HepG2 (cell line): Measurements from ENCODE around the gene MED15. TPM values are rescaled to one million over a fixed set of nuclear protein-coding genes. Genes with fewer than 3 reads are reported as not detected.
"Not testable (repeated sequence)": the region's sequence is repeated elsewhere in the genome, so short reads cannot be mapped to it uniquely, and the experiment has no call there.

Source experiments
- ATAC-seq: fragments of 200-7000 bp; cut with Tn5 transposase; 3 replicates; pipeline ENCODE4 v1.9.1; 2020; ENCODE audit warnings: mild to moderate bottlenecking, moderate library complexity
- BruUV-seq: library from RNA; stranded (reverse); fragments of 400-500 nt; replicated peaks from 2 replicates; lab custom pipeline; 2021; lab: Mats Ljungman, UMichigan
- CTCF ChIA-PET: fragments of 300-600 bp; formaldehyde crosslinking; extraction: SDS; loops from one replicate; lab custom pipeline; 2021; ENCODE audit warnings: low total read pairs, inconsistent platforms, low intra/inter-chr PET ratio; lab: Yijun Ruan, JAX
- POLR2A ChIA-PET: fragments of 350-600 bp; sonication (Branson Sonifier 250); formaldehyde crosslinking; loops from one replicate; lab custom pipeline; 2020; ENCODE audit warnings: antibody characterized with exemption, inconsistent platforms; lab: Yijun Ruan, JAX
- DNase-seq: peaks from one replicate; pipeline ENCODE4 v3.0.0-alpha.2; 2015; ENCODE audit warnings: low spot score
- FAIRE-seq: peaks from 3 replicates; lab custom pipeline; 2011; peaks lifted over from hg19 to GRCh38; lab: Jason Lieb, UNC
- H2AFZ ChIP-seq: one replicate; pipeline ENCODE4 v1.6.1; 2011; ENCODE audit warnings: low read length, inconsistent platforms
- H3K27ac ChIP-seq: fragments of 300-600 bp; 3 replicates; pipeline ENCODE4 v1.8.0; 2011; ENCODE audit warnings: mixed run types, mild to moderate bottlenecking, mixed read lengths, low read length, inconsistent platforms; ENCODE audit not compliant: insufficient read depth; ENCODE audit errors: extremely low read length
- H3K27me3 ChIP-seq, 2 experiments: fragments of 200-600 bp in 1 of 2; 2 replicates in 1 of 2; 3 replicates in 1 of 2; pipeline versions ENCODE4 v1.6.0 to v1.8.0; 2011; ENCODE audit warnings: low read length in 2 of 2, mild to moderate bottlenecking in 2 of 2, moderate library complexity in 2 of 2, inconsistent platforms in 1 of 2; ENCODE audit not compliant: insufficient read depth in 2 of 2, control insufficient read depth in 1 of 2
- H3K36me3 ChIP-seq, 2 experiments: fragments of 200-600 bp in 1 of 2; replicated peaks in 1 of 2; 2 replicates in 1 of 2; 3 replicates in 1 of 2; pipeline versions ENCODE4 v1.5.1 to v1.8.0; 2011; ENCODE audit warnings: low read length in 2 of 2, inconsistent platforms in 1 of 2; ENCODE audit not compliant: insufficient read depth in 2 of 2, control insufficient read depth in 1 of 2
- H3K4me1 ChIP-seq: 2 replicates; pipeline ENCODE4 v1.5.1; 2012; ENCODE audit warnings: low read length, inconsistent platforms; ENCODE audit not compliant: insufficient read depth
- H3K4me2 ChIP-seq: 2 replicates; pipeline ENCODE4 v1.6.0; 2011; ENCODE audit warnings: low read depth, low read length, inconsistent platforms
- H3K4me3 ChIP-seq, 3 experiments: fragments of 200-600 bp in 1 of 3; sonication (generic), shearing (Covaris generic) in 1 of 3; replicated peaks in 1 of 3; 2 replicates each; pipeline ENCODE4 v1.5.1; 2011 to 2016; ENCODE audit warnings: low read length in 3 of 3, inconsistent platforms in 2 of 3, low read depth in 2 of 3, mild to moderate bottlenecking in 2 of 3, control low read depth in 1 of 3, mixed read lengths in 1 of 3; ENCODE audit not compliant: insufficient read depth in 1 of 3
- H3K79me2 ChIP-seq: one replicate; pipeline ENCODE4 v1.6.1; 2011; ENCODE audit warnings: low read length, inconsistent platforms; ENCODE audit not compliant: insufficient read depth
- H3K9ac ChIP-seq: 2 replicates; pipeline ENCODE4 v1.6.0; 2011; ENCODE audit warnings: mild to moderate bottlenecking, low read depth, low read length, inconsistent platforms; ENCODE audit not compliant: insufficient read depth
- H3K9me3 ChIP-seq: 2 replicates; pipeline ENCODE4 v1.5.1; 2012; ENCODE audit warnings: mild to moderate bottlenecking, low read length
- H4K20me1 ChIP-seq: 2 replicates; pipeline ENCODE4 v1.6.0; 2011; ENCODE audit warnings: inconsistent platforms, mild to moderate bottlenecking, low read length, moderate library complexity; ENCODE audit not compliant: insufficient read depth
- ISX ChIP-seq: sonication (generic); formaldehyde crosslinking; conservative IDR thresholded peaks from 2 replicates; pipeline ENCODE4 v1.5.0; 2020; ENCODE audit warnings: missing genetic modification reagents
- ZBTB14 ChIP-seq: sonication (generic); formaldehyde crosslinking; IDR thresholded peaks from 2 replicates; pipeline ENCODE4 v1.4.0; 2020; ENCODE audit warnings: missing genetic modification reagents
- ZBTB34 ChIP-seq: sonication (generic); formaldehyde crosslinking; IDR thresholded peaks from 2 replicates; pipeline ENCODE4 v1.8.0; 2022; ENCODE audit warnings: mild to moderate bottlenecking, missing genetic modification reagents
- ZHX2 ChIP-seq, 2 experiments: sonication (generic) in 1 of 2; formaldehyde crosslinking in 1 of 2; IDR thresholded peaks; 2 replicates each; pipeline versions ENCODE4 v1.6.1 to v1.9.0; 2014 to 2022; ENCODE audit warnings: antibody characterized with exemption in 1 of 2, borderline replicate concordance in 1 of 2, inconsistent platforms in 1 of 2, low read depth in 1 of 2, missing genetic modification reagents in 1 of 2
- ZNF383 ChIP-seq: sonication (generic); formaldehyde crosslinking; IDR thresholded peaks from 2 replicates; pipeline ENCODE4 v1.4.0; 2020; ENCODE audit warnings: missing genetic modification reagents, mild to moderate bottlenecking, borderline replicate concordance
- WGBS: methylation state at CpG from one replicate; pipeline ENCODE4 v1.1.6; 2017; ENCODE audit warnings: low lambda C conversion rate; 5-methylcytosine and 5-hydroxymethylcytosine counted together
- in situ Hi-C: cut with HindIII; loops from 2 replicates; pipeline ENCODE4 v1.10.0; 2017; ENCODE audit warnings: low pct_unique_long_range_greater_than_20kb; ENCODE audit not compliant: extremely low pct_ligation_motif_present
- intact Hi-C: fragments of 100-400 bp; cut with micrococcal nuclease; formaldehyde crosslinking; loops from one replicate; pipeline ENCODE4 v1.10.0; 2022; ENCODE audit not compliant: unreplicated experiment
- polyA plus RNA-seq, 8 experiments: library from polyadenylated mRNA; depleted of rRNA in 3 of 8; stranded (reverse) in 7 of 8; unstranded in 1 of 8; fragments of >200 nt; fragmentation: Illumina TruSeq in 4 of 8; extraction: Trizol in 4 of 8; gene quantifications; 2 replicates each; pipeline versions ENCODE4 v1.2.1 to v1.2.3, GENCODE V29; 2011 to 2016; ENCODE audit warnings: low read depth in 4 of 8, missing spikeins in 1 of 8, mixed read lengths in 1 of 8; ENCODE audit not compliant: insufficient read depth in 1 of 8
- total RNA-seq, 5 experiments: library from RNA; depleted of rRNA; stranded (reverse); fragments of >200 nt; fragmentation: Illumina TruSeq; extraction: Trizol; gene quantifications; 2 replicates each; pipeline ENCODE4 v1.2.3, GENCODE V29; 2016; ENCODE audit warnings: low read depth in 1 of 5

Gene MED15
- total and polyA plus RNA-seq, 2 of the 13 experiments (the other 11 are each of a cell fraction or from before 2014, with no cell fraction given) = 14.3 to 27.0 TPM

DNA sequence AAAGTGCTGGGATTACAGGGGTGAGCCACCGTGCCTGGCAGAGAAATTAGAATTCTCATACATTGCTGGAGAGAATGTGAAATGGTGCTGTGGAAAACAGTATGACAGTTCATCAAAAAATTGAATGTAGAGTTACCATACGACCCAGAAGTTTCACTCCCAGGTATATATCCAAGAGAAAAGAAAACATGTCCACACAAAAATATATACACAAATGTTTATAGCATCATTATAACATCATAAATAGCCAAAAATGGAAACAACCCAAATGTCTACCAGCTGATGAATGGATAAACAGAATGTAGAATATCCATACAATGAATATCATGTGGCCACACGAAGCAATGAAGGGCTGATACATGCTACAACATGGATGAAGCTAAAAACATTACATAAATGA is 34.6 kb downstream of the MED15 start (continued):
- TF ChIP-seq ZHX2 (IDR thresholded peaks at IDR 0.05; ENCODE audit: low read depth) = no peak
- TF ChIP-seq ZHX2 (CRISPR knock-in tag; IDR thresholded peaks at IDR 0.05; ENCODE audit: borderline replicate concordance) = no peak
- TF ChIP-seq ZBTB14 = no peak
- TF ChIP-seq ZBTB34 (CRISPR knock-in tag) = no peak

DNA sequence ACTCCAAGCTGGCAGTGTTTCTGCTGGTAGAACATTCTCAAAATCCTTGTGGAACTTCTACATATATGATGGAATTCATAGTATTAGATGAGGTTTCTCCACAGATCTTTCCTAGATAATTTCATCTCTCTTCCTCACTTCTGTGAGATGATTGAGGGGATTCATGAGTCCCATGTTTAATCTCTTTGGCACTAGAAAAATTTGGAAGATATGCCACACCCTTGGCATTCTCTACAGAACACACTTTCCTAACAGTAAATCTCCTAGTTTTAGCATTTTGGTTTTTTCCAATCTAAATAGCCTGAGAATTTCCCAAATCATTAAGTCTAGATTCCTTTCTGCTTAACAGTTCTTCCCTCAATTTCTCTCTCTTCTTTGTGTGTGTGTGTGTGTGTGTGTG is 35.3 kb downstream of the MED15 start:
- no peak for DNase-seq
- no peak overlapping the region for H3K27ac ChIP-seq
- no peak for FAIRE-seq
- in situ Hi-C loops = no loop called here
- no TSS peak for BruUV-seq
- TF ChIP-seq ISX (CRISPR knock-in tag) (no peak), ZNF383 (CRISPR knock-in tag) (no peak)
- TF ChIP-seq, all 625 proteins: peak for 0
- ATAC-seq = no peak
- no peaks in the 10 kb centered on the region for H3K4me1 ChIP-seq
- H3K4me2 ChIP-seq = no peak overlapping the region
- no peak overlapping the region for H3K9ac ChIP-seq
- no peak overlapping the region for H3K4me3 ChIP-seq
- POLR2A ChIA-PET = no interaction called here
- peaks cover 8 to 57% of the 10 kb centered on the region in 2 experiments for H3K36me3 ChIP-seq
- no peaks in the 10 kb centered on the region for H3K9me3 ChIP-seq
- H3K79me2 ChIP-seq = peaks cover 14% of the 10 kb centered on the region
- CTCF ChIA-PET = no interaction called here
- intact Hi-C loops = no loop called here
- H3K27me3 ChIP-seq = no peaks in the 10 kb centered on the region
- no peaks in the 10 kb centered on the region for H4K20me1 ChIP-seq
- H2AFZ ChIP-seq = no peak overlapping the region

- H2AFZ ChIP-seq, DNase-seq, H3K27me3 ChIP-seq, intact Hi-C loops, H3K9ac ChIP-seq, H3K4me1 ChIP-seq, FAIRE-seq, H3K9me3 ChIP-seq, POLR2A ChIA-PET, CTCF ChIA-PET, BruUV-seq, H3K4me3 ChIP-seq, H3K4me2 ChIP-seq, ATAC-seq, in situ Hi-C loops, H3K27ac ChIP-seq: not testable (repeated sequence)
- 97% methylated on average over 3 of the region's 3 CpGs for WGBS
- Histone ChIP-seq H3K79me2 (peaks cover 35% of the 10 kb centered on the region), H4K20me1 (peaks cover 10% of the 10 kb centered on the region; the same call in 1 of the 2 replicates), H3K36me3 (peaks cover 4 to 45% of the 10 kb centered on the region in 2 experiments)
Observed at GRCh38 chr22:20545318-20545634, 37.9 kb downstream of the MED15 start.
